CD4-positive, alpha-beta memory T cell (primary cell): ENCODE data around the gene PLEK. TPM values are rescaled to one million over a fixed set of nuclear protein-coding genes. Genes with fewer than 3 reads are reported as not detected.

Source experiments
- CTCF ChIA-PET: fragments of 350-600 bp; sonication (Branson Sonifier 250); formaldehyde crosslinking; loops from one replicate; lab custom pipeline; 2021; ENCODE audit warnings: inconsistent platforms; ENCODE audit not compliant: partially characterized antibody; lab: Charles Lee
- POLR2A ChIA-PET: fragments of 350-600 bp; sonication (Branson Sonifier 250); formaldehyde crosslinking; loops from one replicate; lab custom pipeline; 2021; ENCODE audit not compliant: partially characterized antibody; lab: Charles Lee
- DNase-seq, 5 donors: peaks; one replicate each; pipeline versions ENCODE4 v3.0.0 to v3.0.0-alpha.2; 2020 to 2022; ENCODE audit warnings: mixed read lengths in 1 of 5
- H3K27ac ChIP-seq: one replicate; pipeline ENCODE4 v1.7.0; 2013; ENCODE audit warnings: low read depth, low read length
- H3K27me3 ChIP-seq: 2 replicates; pipeline ENCODE4 v1.7.0; 2013; ENCODE audit warnings: mild to moderate bottlenecking, low read length, moderate library complexity; ENCODE audit not compliant: insufficient read depth
- H3K36me3 ChIP-seq: 2 replicates; pipeline ENCODE4 v1.7.0; 2013; ENCODE audit warnings: mild to moderate bottlenecking, low read length, moderate library complexity; ENCODE audit not compliant: insufficient read depth
- H3K4me1 ChIP-seq: 2 replicates; pipeline ENCODE4 v1.7.0; 2013; ENCODE audit warnings: mild to moderate bottlenecking, low read length, moderate library complexity; ENCODE audit not compliant: insufficient read depth
- H3K4me3 ChIP-seq, 2 donors: one replicate each; pipeline ENCODE4 v1.7.0; 2013; ENCODE audit warnings: low read length in 2 of 2, mild to moderate bottlenecking in 1 of 2
- H3K9me3 ChIP-seq, 2 donors: one replicate each; pipeline ENCODE4 v1.7.0; 2013; ENCODE audit warnings: low read length in 2 of 2, control low read depth in 1 of 2; ENCODE audit not compliant: control insufficient read depth in 1 of 2
- H3K27ac Mint-ChIP-seq, 7 donors: one replicate each; pipeline ENCODE4 v1.8.0; 2020 to 2021; ENCODE audit warnings: mixed read lengths in 7 of 7, mild to moderate bottlenecking in 6 of 7, inconsistent platforms in 3 of 7, moderate library complexity in 3 of 7
- H3K27me3 Mint-ChIP-seq, 2 donors: one replicate each; pipeline ENCODE4 v1.8.0; 2020 to 2021; ENCODE audit warnings: mixed read lengths in 2 of 2
- H3K36me3 Mint-ChIP-seq, 2 donors: one replicate each; pipeline ENCODE4 v1.8.0; 2020 to 2021; ENCODE audit warnings: mixed read lengths in 2 of 2, inconsistent platforms in 1 of 2, mild to moderate bottlenecking in 1 of 2
- H3K4me1 Mint-ChIP-seq, 4 donors: one replicate each; pipeline ENCODE4 v1.8.0; 2020 to 2021; ENCODE audit warnings: mixed read lengths in 4 of 4, mild to moderate bottlenecking in 1 of 4
- H3K4me3 Mint-ChIP-seq, 8 donors: one replicate each; pipeline ENCODE4 v1.8.0; 2020 to 2021; ENCODE audit warnings: mixed read lengths in 8 of 8, mild to moderate bottlenecking in 7 of 8, moderate library complexity in 6 of 8, inconsistent platforms in 3 of 8
- H3K9me3 Mint-ChIP-seq, 8 donors: one replicate each; pipeline ENCODE4 v1.8.0; 2020 to 2021; ENCODE audit warnings: mixed read lengths in 8 of 8, mild to moderate bottlenecking in 5 of 8, inconsistent platforms in 3 of 8, moderate library complexity in 1 of 8
- intact Hi-C: fragments of 100-400 bp; cut with micrococcal nuclease; formaldehyde crosslinking; loops from one replicate; pipeline ENCODE4 v1.15.1; 2023
- polyA plus RNA-seq, 2 donors: library from polyadenylated mRNA; unstranded; fragments of 300-500 nt; fragmentation: Illumina TruSeq; gene quantifications; one replicate each; pipeline ENCODE4 v1.2.3, GENCODE V29; 2021
- total RNA-seq, 2 experiments: library from RNA; stranded (reverse); gene quantifications; one replicate each; pipeline ENCODE4 v1.2.3, GENCODE V29; 2021

Gene PLEK
- total and polyA plus RNA-seq, 4 experiments from 2014 or later = 5.7 to 10.7 (median 8.2) TPM

GRCh38 chr2:68363721-68364120 lies 1.4 kb upstream of the PLEK start:
- peaks cover 2 to 3% of the 10 kb centered on the region in 2 donors for H3K36me3 Mint-ChIP-seq
- Histone ChIP-seq H3K9me3 (no peaks in the 10 kb centered on the region), H3K36me3 (no peaks in the 10 kb centered on the region), H3K27me3 (no peaks in the 10 kb centered on the region), H3K4me3 (no peak overlapping the region), H3K4me1 (peaks cover 11% of the 10 kb centered on the region), H3K27ac (no peak overlapping the region)
- H3K27ac Mint-ChIP-seq = peak overlapping the region in 3 of 7 donors; percentile 63 to 86 (median 76)
- H3K4me1 Mint-ChIP-seq = peaks cover 5 to 58% (median 21%) of the 10 kb centered on the region in 4 donors
- intact Hi-C loops = loop anchor here (5.0 kb wide), 1 partner anchor 564 kb away; no protein-coding TSS in a partner anchor
- POLR2A ChIA-PET = interaction anchor here (0.8 kb wide), 1 partner anchor 15 kb away, joined by 3 read pairs; no protein-coding TSS in a partner anchor
- peaks cover 1 to 5% (median 2%) of the 10 kb centered on the region in 8 donors for H3K9me3 Mint-ChIP-seq
- peak overlapping the region in 2 of 8 donors; percentile 13 to 43 for H3K4me3 Mint-ChIP-seq
- CTCF ChIA-PET = interaction anchor here (3.7 kb wide), 1 partner anchor 77 kb away, joined by 78 read pairs; no protein-coding TSS in a partner anchor
- H3K27me3 Mint-ChIP-seq = no peaks in the 10 kb centered on the region
- no peak for DNase-seq

GRCh38 chr2:68366083-68366560 lies 1.0 kb downstream of the PLEK start:
- Histone ChIP-seq H3K4me3 (peak overlapping the region; percentile 7 to 21), H3K36me3 (no peaks in the 10 kb centered on the region), H3K9me3 (no peaks in the 10 kb centered on the region), H3K27ac (peak overlapping the region; percentile 47), H3K4me1 (peaks cover 18% of the 10 kb centered on the region), H3K27me3 (no peaks in the 10 kb centered on the region)
- DNase-seq = no peak
- Mint-ChIP-seq H3K9me3 (peaks cover 2 to 10% (median 7%) of the 10 kb centered on the region in 8 donors), H3K4me3 (peak overlapping the region; percentile 21 to 92 (median 71)), H3K36me3 (peaks cover 3% of the 10 kb centered on the region in 2 donors), H3K4me1 (peaks cover 6 to 66% (median 34%) of the 10 kb centered on the region in 4 donors), H3K27ac (peak overlapping the region in 4 of 7 donors; percentile 13 to 86 (median 80)), H3K27me3 (no peaks in the 10 kb centered on the region)
- intact Hi-C loops = no loop called here
- ChIA-PET CTCF (interaction anchor here (4.4 kb wide), 1 partner anchor 75 kb away, joined by 30 read pairs; no protein-coding TSS in a partner anchor), POLR2A (interaction anchor here (1.0 to 1.7 kb wide), 5 partner anchors 9 to 75 kb away, joined by 3 to 6 read pairs (median 4); no protein-coding TSS in a partner anchor)

- no peak overlapping the region for H3K27ac ChIP-seq
Measured at GRCh38 chr2:68367953-68368653, 3.0 kb downstream of the PLEK start.

GRCh38 chr2:68368654-68369336 lies 3.7 kb downstream of the PLEK start:
- peak overlapping the region in 4 of 8 donors; percentile 9 to 55 (median 26) for H3K4me3 Mint-ChIP-seq
- no peak for DNase-seq
- peaks cover 3% of the 10 kb centered on the region in 2 donors for H3K36me3 Mint-ChIP-seq
- peaks cover 24% of the 10 kb centered on the region for H3K4me1 ChIP-seq
- peaks cover 2 to 10% (median 7%) of the 10 kb centered on the region in 8 donors for H3K9me3 Mint-ChIP-seq
- no peaks in the 10 kb centered on the region for H3K27me3 ChIP-seq
- peak overlapping the region in 3 of 7 donors; percentile 25 to 74 (median 53) for H3K27ac Mint-ChIP-seq
- H3K9me3 ChIP-seq = no peaks in the 10 kb centered on the region
- H3K27ac ChIP-seq = no peak overlapping the region
- intact Hi-C loops = no loop called here
- H3K36me3 ChIP-seq = no peaks in the 10 kb centered on the region
- no peak overlapping the region for H3K4me3 ChIP-seq
- no peaks in the 10 kb centered on the region for H3K27me3 Mint-ChIP-seq
- ChIA-PET POLR2A (interaction anchor here (0.6 kb wide), 1 partner anchor 381 kb away, joined by 3 read pairs; no protein-coding TSS in a partner anchor), CTCF (interaction anchor here (1.1 to 4.4 kb wide), 2 partner anchors 12 to 72 kb away, joined by 3 to 30 read pairs; no protein-coding TSS in a partner anchor)
- H3K4me1 Mint-ChIP-seq = peaks cover 7 to 65% (median 34%) of the 10 kb centered on the region in 4 donors

More at GRCh38 chr2:68367953-68368653, 3.0 kb downstream of the PLEK start:
- ChIA-PET POLR2A (interaction anchor here (1.3 kb wide), 1 partner anchor 73 kb away, joined by 3 read pairs; no protein-coding TSS in a partner anchor), CTCF (interaction anchor here (1.1 to 4.4 kb wide), 2 partner anchors 11 to 73 kb away, joined by 3 to 30 read pairs; no protein-coding TSS in a partner anchor)
- no peaks in the 10 kb centered on the region for H3K36me3 ChIP-seq
- no peak for DNase-seq
- H3K27me3 ChIP-seq = no peaks in the 10 kb centered on the region
- H3K9me3 Mint-ChIP-seq = peaks cover 2 to 10% (median 7%) of the 10 kb centered on the region in 8 donors
- intact Hi-C loops = no loop called here
- H3K27ac Mint-ChIP-seq = peak overlapping the region in 1 of 7 donors; percentile 74
- no peaks in the 10 kb centered on the region for H3K27me3 Mint-ChIP-seq
- H3K4me1 ChIP-seq = peaks cover 24% of the 10 kb centered on the region
- peak overlapping the region in 3 of 8 donors; percentile 45 to 55 (median 49) for H3K4me3 Mint-ChIP-seq
- H3K4me1 Mint-ChIP-seq = peaks cover 7 to 71% (median 36%) of the 10 kb centered on the region in 4 donors
- no peak overlapping the region for H3K4me3 ChIP-seq
- no peaks in the 10 kb centered on the region for H3K9me3 ChIP-seq
- H3K36me3 Mint-ChIP-seq = peaks cover 3% of the 10 kb centered on the region in 2 donors

- H3K4me1 Mint-ChIP-seq = peaks cover 7 to 65% (median 30%) of the 10 kb centered on the region in 4 donors
- DNase-seq = no peak
- intact Hi-C loops = no loop called here
- no peak overlapping the region for H3K4me3 Mint-ChIP-seq
- no peaks in the 10 kb centered on the region for H3K27me3 ChIP-seq
- H3K27ac ChIP-seq = no peak overlapping the region
- POLR2A ChIA-PET = interaction anchor here (0.6 kb wide), 1 partner anchor 380 kb away, joined by 3 read pairs; no protein-coding TSS in a partner anchor
- H3K4me3 ChIP-seq = no peak overlapping the region
- peaks cover 2 to 10% (median 7%) of the 10 kb centered on the region in 8 donors for H3K9me3 Mint-ChIP-seq
- no peaks in the 10 kb centered on the region for H3K36me3 ChIP-seq
- H3K27me3 Mint-ChIP-seq = no peaks in the 10 kb centered on the region
- CTCF ChIA-PET = no interaction called here
- H3K4me1 ChIP-seq = peaks cover 26% of the 10 kb centered on the region
- peak overlapping the region in 1 of 7 donors; percentile 25 for H3K27ac Mint-ChIP-seq
- no peaks in the 10 kb centered on the region for H3K9me3 ChIP-seq
- peaks cover 3% of the 10 kb centered on the region in 2 donors for H3K36me3 Mint-ChIP-seq
Measured at GRCh38 chr2:68369337-68369734, 4.3 kb downstream of the PLEK start.

GRCh38 chr2:68371138-68371537 lies 6.1 kb downstream of the PLEK start:
- Mint-ChIP-seq H3K36me3 (peaks cover 3% of the 10 kb centered on the region in 2 donors), H3K27me3 (no peaks in the 10 kb centered on the region), H3K4me1 (peaks cover 7 to 64% (median 33%) of the 10 kb centered on the region in 4 donors), H3K27ac (peak overlapping the region in 3 of 7 donors; percentile 9 to 54 (median 47)), H3K4me3 (peak overlapping the region in 3 of 8 donors; percentile 44 to 75 (median 59)), H3K9me3 (peaks cover 2 to 10% (median 7%) of the 10 kb centered on the region in 8 donors)
- H3K27me3 ChIP-seq = no peaks in the 10 kb centered on the region
- no peak overlapping the region for H3K4me3 ChIP-seq
- intact Hi-C loops = loop anchor here (1.0 kb wide), 1 partner anchor 9 kb away; no protein-coding TSS in a partner anchor
- no peak for DNase-seq
- no peaks in the 10 kb centered on the region for H3K36me3 ChIP-seq
- H3K27ac ChIP-seq = no peak overlapping the region
- POLR2A ChIA-PET = interaction anchor here (1.0 to 2.0 kb wide), 4 partner anchors 56 to 145 kb away, joined by 4 to 7 read pairs (median 5); no protein-coding TSS in a partner anchor
- peaks cover 38% of the 10 kb centered on the region for H3K4me1 ChIP-seq
- CTCF ChIA-PET = interaction anchor here (0.9 to 1.8 kb wide), 5 partner anchors 11 to 73 kb away, joined by 3 to 5 read pairs (median 4); no protein-coding TSS in a partner anchor
- no peaks in the 10 kb centered on the region for H3K9me3 ChIP-seq
